Body of pancreas (tissue), 4 donors: ENCODE data around the gene SLC25A25.

Source experiments
- POLR2A ChIP-seq, 3 donors: fragments of 450-650 bp; IDR thresholded peaks; one replicate each; pipeline ENCODE4 v1.6.1; 2016; ENCODE audit warnings: antibody characterized with exemption in 3 of 3, mild to moderate bottlenecking in 2 of 3
- TF ChIP-seq, protein P1 (sequence below), 7 experiments: fragments of 450-650 bp in 4 of 7; fragments of 200-600 bp in 3 of 7; sonication (generic) in 3 of 7; IDR thresholded peaks; one replicate each; pipeline ENCODE4 v1.5.1; 2016 to 2019; ENCODE audit warnings: antibody characterized with exemption in 7 of 7

DNA sequence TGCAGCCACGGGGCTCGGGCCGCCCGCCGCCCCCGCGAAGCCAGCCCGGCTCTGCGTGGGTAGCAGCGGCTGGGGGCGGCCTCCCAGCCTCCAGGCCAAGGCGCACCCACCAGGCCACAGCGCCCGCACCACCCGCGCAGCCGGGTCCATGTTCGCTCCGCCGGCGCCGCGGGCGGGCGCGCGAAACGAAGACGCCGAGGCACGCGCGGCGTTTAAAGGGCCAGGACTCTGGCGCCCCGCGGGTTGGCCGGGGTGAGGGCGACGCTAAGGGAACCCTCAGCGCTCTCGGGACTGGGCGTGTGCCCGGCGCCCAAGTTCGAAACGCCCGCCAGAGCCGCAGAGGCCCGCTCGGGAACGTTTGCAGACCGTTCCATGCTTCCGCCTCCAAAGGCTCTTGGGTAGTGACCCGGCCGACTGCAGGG is 59.5 kb downstream of the SLC25A25 start, which contains the start of gene PTGES2:
- TF ChIP-seq, protein P1, sequence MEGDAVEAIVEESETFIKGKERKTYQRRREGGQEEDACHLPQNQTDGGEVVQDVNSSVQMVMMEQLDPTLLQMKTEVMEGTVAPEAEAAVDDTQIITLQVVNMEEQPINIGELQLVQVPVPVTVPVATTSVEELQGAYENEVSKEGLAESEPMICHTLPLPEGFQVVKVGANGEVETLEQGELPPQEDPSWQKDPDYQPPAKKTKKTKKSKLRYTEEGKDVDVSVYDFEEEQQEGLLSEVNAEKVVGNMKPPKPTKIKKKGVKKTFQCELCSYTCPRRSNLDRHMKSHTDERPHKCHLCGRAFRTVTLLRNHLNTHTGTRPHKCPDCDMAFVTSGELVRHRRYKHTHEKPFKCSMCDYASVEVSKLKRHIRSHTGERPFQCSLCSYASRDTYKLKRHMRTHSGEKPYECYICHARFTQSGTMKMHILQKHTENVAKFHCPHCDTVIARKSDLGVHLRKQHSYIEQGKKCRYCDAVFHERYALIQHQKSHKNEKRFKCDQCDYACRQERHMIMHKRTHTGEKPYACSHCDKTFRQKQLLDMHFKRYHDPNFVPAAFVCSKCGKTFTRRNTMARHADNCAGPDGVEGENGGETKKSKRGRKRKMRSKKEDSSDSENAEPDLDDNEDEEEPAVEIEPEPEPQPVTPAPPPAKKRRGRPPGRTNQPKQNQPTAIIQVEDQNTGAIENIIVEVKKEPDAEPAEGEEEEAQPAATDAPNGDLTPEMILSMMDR (IDR thresholded peaks at IDR 0.05), result peak in 2 of 7 experiments; percentile 3 to 13
- peak in 2 of 3 donors; percentile 30 to 51 for TF ChIP-seq POLR2A (IDR thresholded peaks at IDR 0.05)
